Measurements from ENCODE around the gene RHNO1. TPM values are rescaled to one million over a fixed set of nuclear protein-coding genes. Genes with fewer than 3 reads are reported as not detected.
A peak's percentile ranks its signal among the peaks of the same experiment; 100 is the strongest.

Gene RHNO1, protein sequence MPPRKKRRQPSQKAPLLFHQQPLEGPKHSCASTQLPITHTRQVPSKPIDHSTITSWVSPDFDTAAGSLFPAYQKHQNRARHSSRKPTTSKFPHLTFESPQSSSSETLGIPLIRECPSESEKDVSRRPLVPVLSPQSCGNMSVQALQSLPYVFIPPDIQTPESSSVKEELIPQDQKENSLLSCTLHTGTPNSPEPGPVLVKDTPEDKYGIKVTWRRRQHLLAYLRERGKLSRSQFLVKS
- 10 to 100 TPM; 18.3 to 25.5 TPM for total RNA-seq

DNA sequence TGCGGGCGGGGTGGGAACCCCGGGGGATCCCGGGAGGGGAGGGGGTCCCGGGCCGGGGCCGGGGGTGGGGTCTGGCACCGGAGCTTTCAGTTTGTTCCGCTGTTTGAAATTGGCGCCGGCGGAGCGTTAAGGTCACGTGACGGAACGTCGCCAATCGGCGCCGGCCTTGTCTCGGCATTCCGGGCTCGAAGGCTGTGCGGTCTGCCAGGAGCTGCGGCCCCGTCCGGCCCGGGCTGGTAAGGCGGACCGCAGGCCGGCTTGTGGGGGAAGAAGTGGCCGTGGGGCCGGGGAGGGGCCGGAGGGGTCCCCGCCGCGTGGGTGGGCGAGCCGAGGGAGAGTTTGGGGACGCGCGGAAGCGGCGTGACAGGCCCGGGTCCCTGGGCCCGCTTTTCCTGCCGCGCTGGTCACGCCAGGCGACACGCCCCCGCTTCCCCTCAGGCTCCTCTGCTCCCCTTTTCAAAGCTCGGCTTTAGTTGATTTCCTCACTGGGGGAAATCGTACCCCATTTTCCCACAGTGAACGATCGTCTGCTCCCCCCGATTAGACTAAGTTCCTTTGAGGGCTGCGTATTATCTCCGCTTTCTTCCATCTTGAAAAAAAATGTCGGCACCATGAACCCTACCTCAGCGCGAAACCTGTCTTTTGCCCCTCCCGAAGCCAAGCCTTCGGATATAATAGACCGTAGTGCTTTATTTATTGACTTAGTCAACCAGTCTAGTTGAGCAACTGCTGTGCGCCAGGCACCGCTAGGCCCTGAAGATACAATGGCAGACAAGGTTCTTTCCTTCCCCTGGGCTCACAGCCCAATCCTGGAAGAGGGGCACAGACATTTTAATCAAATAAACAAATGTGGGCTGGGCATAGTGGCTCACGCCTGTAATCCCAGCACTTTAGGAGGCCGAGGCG is at the start of gene RHNO1, which contains the start of gene FOXM1:
Gene RHNO1 (plus strand): TSS at position 177 of the 906 bp plus-strand sequence. CDS start 8,144 bp downstream, outside the sequence.
Gene FOXM1 (minus strand): TSS at position 128 of the 906 bp plus-strand sequence. CDS start 2,696 bp downstream, outside the sequence.
- no peaks in the 10 kb centered on the region for H3K27me3 ChIP-seq
- TF ChIP-seq, protein P1, sequence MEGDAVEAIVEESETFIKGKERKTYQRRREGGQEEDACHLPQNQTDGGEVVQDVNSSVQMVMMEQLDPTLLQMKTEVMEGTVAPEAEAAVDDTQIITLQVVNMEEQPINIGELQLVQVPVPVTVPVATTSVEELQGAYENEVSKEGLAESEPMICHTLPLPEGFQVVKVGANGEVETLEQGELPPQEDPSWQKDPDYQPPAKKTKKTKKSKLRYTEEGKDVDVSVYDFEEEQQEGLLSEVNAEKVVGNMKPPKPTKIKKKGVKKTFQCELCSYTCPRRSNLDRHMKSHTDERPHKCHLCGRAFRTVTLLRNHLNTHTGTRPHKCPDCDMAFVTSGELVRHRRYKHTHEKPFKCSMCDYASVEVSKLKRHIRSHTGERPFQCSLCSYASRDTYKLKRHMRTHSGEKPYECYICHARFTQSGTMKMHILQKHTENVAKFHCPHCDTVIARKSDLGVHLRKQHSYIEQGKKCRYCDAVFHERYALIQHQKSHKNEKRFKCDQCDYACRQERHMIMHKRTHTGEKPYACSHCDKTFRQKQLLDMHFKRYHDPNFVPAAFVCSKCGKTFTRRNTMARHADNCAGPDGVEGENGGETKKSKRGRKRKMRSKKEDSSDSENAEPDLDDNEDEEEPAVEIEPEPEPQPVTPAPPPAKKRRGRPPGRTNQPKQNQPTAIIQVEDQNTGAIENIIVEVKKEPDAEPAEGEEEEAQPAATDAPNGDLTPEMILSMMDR (IDR thresholded peaks at IDR 0.05): no peak
- H3K36me3 ChIP-seq: no peaks in the 10 kb centered on the region

GRCh38 chr12:2829275-2829674 is 47.7 kb upstream of the RHNO1 start:
- TF ChIP-seq, protein P1 (IDR thresholded peaks at IDR 0.05): no peak
- H3K27me3 ChIP-seq: no peaks in the 10 kb centered on the region
- H3K4me1 ChIP-seq: no peaks in the 10 kb centered on the region
- no peak overlapping the region for H3K9ac ChIP-seq (ENCODE audit: low read depth in 2 of 2, low read length in 2 of 2)
- intact Hi-C loops (cut with DNase I): no loop called here
- no peak overlapping the region for H3K4me3 ChIP-seq
- H3K36me3 ChIP-seq: no peaks in the 10 kb centered on the region
- DNase-seq: no peak
- H3K9me3 ChIP-seq: no peaks in the 10 kb centered on the region
- H3K27ac ChIP-seq: no peak overlapping the region

More for the DNA sequence above, at the start of gene RHNO1, which contains the start of gene FOXM1:
- peak within 1 kb of the TSS; percentile 85 to 91 for H3K9ac ChIP-seq (ENCODE audit: low read depth in 2 of 2, low read length in 2 of 2)
- peak; percentile 95 for DNase-seq
- H3K4me3 ChIP-seq: peak within 1 kb of the TSS; percentile 97
- intact Hi-C loops (cut with DNase I): no loop called here
- H3K4me1 ChIP-seq: no peaks in the 10 kb centered on the region
- no peaks in the 10 kb centered on the region for H3K9me3 ChIP-seq
- H3K27ac ChIP-seq: peak within 1 kb of the TSS; percentile 89

DNA sequence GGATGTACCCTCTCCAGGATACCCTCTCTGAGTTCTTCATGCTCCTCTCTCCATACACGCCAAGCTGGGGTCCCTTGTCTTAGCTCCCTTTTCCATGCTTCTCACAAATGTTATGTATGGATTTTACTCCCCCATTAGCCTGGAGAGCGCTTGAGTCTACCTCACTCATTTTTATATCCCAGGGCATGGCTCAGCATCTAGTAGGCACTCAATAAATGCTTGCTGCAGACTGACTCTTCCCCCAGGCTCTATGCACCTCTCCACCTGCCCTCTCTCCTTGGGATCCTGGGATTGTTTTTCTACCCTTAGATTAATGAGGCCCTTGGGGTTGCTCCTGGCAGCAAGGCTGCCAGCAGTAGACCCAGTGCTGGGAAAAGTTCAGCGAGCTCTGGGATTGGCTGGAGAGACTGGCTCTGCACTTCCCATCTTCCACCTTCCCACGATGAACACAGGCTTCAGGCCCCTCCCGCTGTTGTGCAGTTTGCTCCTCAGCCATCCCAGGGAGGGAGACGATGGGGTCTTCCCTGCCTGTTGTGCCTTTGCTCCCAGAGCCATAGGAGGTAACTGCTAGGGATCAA is 44.4 kb upstream of the RHNO1 start:
- TF ChIP-seq, protein P1 (IDR thresholded peaks at IDR 0.05): no peak
- intact Hi-C loops (cut with DNase I): no loop called here
- Histone ChIP-seq H3K4me3 (no peak overlapping the region), H3K4me1 (no peaks in the 10 kb centered on the region), H3K9me3 (no peaks in the 10 kb centered on the region), H3K27me3 (no peaks in the 10 kb centered on the region), H3K9ac (ENCODE audit: low read depth in 2 of 2, low read length in 2 of 2) (no peak overlapping the region), H3K36me3 (no peaks in the 10 kb centered on the region), H3K27ac (no peak overlapping the region)
- DNase-seq: no peak

- Histone ChIP-seq H3K27me3 (no peaks in the 10 kb centered on the region), H3K27ac (no peak overlapping the region), H3K4me1 (no peaks in the 10 kb centered on the region), H3K36me3 (no peaks in the 10 kb centered on the region), H3K9ac (ENCODE audit: low read depth in 2 of 2, low read length in 2 of 2) (no peak overlapping the region), H3K9me3 (no peaks in the 10 kb centered on the region), H3K4me3 (no peak overlapping the region)
- TF ChIP-seq, protein P1 (IDR thresholded peaks at IDR 0.05): no peak
- no peak for DNase-seq
- intact Hi-C loops (cut with DNase I): no loop called here
Observed at GRCh38 chr12:2833327-2833726, 43.7 kb upstream of the RHNO1 start.

DNA sequence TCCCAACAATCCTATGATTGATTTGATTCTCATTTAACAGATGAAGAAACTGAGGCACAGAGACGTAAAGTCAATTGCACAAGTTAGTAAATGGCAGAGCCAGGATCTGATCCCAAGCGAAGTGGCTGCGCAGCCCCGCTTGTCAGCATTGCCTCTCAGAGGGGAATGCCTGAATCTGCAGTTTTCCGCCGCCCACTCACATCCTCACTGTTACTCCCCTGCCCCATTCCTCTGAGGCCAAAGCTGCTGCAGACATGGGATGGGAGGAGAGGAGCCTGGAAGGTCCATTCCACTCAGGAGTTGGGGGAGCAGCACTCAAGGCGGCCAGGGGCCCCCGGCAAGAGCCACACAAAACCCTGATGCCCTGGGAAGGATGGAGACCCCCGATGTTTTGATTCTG is 43.2 kb upstream of the RHNO1 start:
- Histone ChIP-seq H3K27ac (no peak overlapping the region), H3K4me3 (no peak overlapping the region), H3K27me3 (no peaks in the 10 kb centered on the region), H3K36me3 (no peaks in the 10 kb centered on the region), H3K9ac (ENCODE audit: low read depth in 2 of 2, low read length in 2 of 2) (no peak overlapping the region), H3K4me1 (no peaks in the 10 kb centered on the region), H3K9me3 (no peaks in the 10 kb centered on the region)
- DNase-seq: no peak
- TF ChIP-seq, protein P1 (IDR thresholded peaks at IDR 0.05): no peak
- intact Hi-C loops (cut with DNase I): no loop called here

Data from colonic mucosa (tissue), 4 donors.